Astrocyte (in vitro differentiated cells and primary cell): ENCODE measurements around the gene CSK. TPM values are rescaled to one million over a fixed set of nuclear protein-coding genes. Genes with fewer than 3 reads are reported as not detected.
A peak's percentile ranks its signal among the peaks of the same experiment; 100 is the strongest.

Source experiments
- DNase-seq: peaks from one replicate; pipeline ENCODE4 v3.0.0-alpha.2; 2010; ENCODE audit warnings: low read depth
- FAIRE-seq: peaks from 2 replicates; lab custom pipeline; 2011; peaks lifted over from hg19 to GRCh38; lab: Jason Lieb, UNC
- H2AFZ ChIP-seq: 2 replicates; pipeline ENCODE4 v1.6.0; 2012; ENCODE audit warnings: low read depth, low read length, inconsistent platforms
- H3K27ac ChIP-seq: 2 replicates; pipeline ENCODE4 v1.5.1; 2011; ENCODE audit warnings: low read depth, low read length, inconsistent platforms
- H3K27me3 ChIP-seq: 2 replicates; pipeline ENCODE4 v1.6.0; 2011; ENCODE audit warnings: low read length, inconsistent platforms; ENCODE audit not compliant: insufficient read depth
- H3K36me3 ChIP-seq: 2 replicates; pipeline ENCODE4 v1.5.1; 2011; ENCODE audit warnings: low read length, inconsistent platforms; ENCODE audit not compliant: insufficient read depth
- H3K4me1 ChIP-seq: 2 replicates; pipeline ENCODE4 v1.5.1; 2011; ENCODE audit warnings: low read length, inconsistent platforms; ENCODE audit not compliant: insufficient read depth
- H3K4me2 ChIP-seq: 2 replicates; pipeline ENCODE4 v1.6.0; 2012; ENCODE audit warnings: low read length, inconsistent platforms
- H3K4me3 ChIP-seq: 2 replicates; pipeline ENCODE4 v1.5.1; 2011; ENCODE audit warnings: low read depth, mild to moderate bottlenecking, low read length, inconsistent platforms; ENCODE audit not compliant: insufficient read depth
- H3K79me2 ChIP-seq: 2 replicates; pipeline ENCODE4 v1.6.0; 2012; ENCODE audit warnings: mild to moderate bottlenecking, low read length, inconsistent platforms; ENCODE audit not compliant: insufficient read depth
- H3K9ac ChIP-seq: 2 replicates; pipeline ENCODE4 v1.6.0; 2012; ENCODE audit warnings: mild to moderate bottlenecking, low read length, inconsistent platforms
- H3K9me3 ChIP-seq: 2 replicates; pipeline ENCODE4 v1.5.1; 2012; ENCODE audit warnings: low read depth, mild to moderate bottlenecking, low read length, inconsistent platforms; ENCODE audit not compliant: insufficient read depth
- H4K20me1 ChIP-seq: 2 replicates; pipeline ENCODE4 v1.6.0; 2012; ENCODE audit warnings: low read length, inconsistent platforms; ENCODE audit not compliant: insufficient read depth
- H3K27ac Mint-ChIP-seq: one replicate; pipeline ENCODE4 v1.8.0; 2021; ENCODE audit warnings: mild to moderate bottlenecking, mixed read lengths; ENCODE audit not compliant: unreplicated experiment
- H3K27me3 Mint-ChIP-seq: one replicate; pipeline ENCODE4 v1.8.0; 2021; ENCODE audit warnings: low read depth, mixed read lengths; ENCODE audit not compliant: unreplicated experiment
- H3K36me3 Mint-ChIP-seq: one replicate; pipeline ENCODE4 v1.8.0; 2021; ENCODE audit warnings: low read depth, mixed read lengths; ENCODE audit not compliant: unreplicated experiment
- H3K4me1 Mint-ChIP-seq: one replicate; pipeline ENCODE4 v1.8.0; 2021; ENCODE audit warnings: low read depth, mixed read lengths; ENCODE audit not compliant: unreplicated experiment
- H3K4me3 Mint-ChIP-seq: one replicate; pipeline ENCODE4 v1.8.0; 2021; ENCODE audit warnings: mild to moderate bottlenecking, moderate library complexity, mixed read lengths; ENCODE audit not compliant: unreplicated experiment
- H3K9me3 Mint-ChIP-seq: one replicate; pipeline ENCODE4 v1.8.0; 2021; ENCODE audit warnings: mild to moderate bottlenecking, mixed read lengths; ENCODE audit not compliant: unreplicated experiment
- EZH2 ChIP-seq: IDR thresholded peaks from 2 replicates; pipeline ENCODE4 v1.6.1; 2012; ENCODE audit warnings: mild to moderate bottlenecking, low read length, inconsistent platforms; ENCODE audit not compliant: insufficient read depth
- total RNA-seq: library from RNA; stranded (reverse); gene quantifications from 2 replicates; pipeline ENCODE4 v1.2.1, GENCODE V29; 2021
- TF ChIP-seq, protein P1 (sequence below): IDR thresholded peaks from 2 replicates; pipeline ENCODE4 v1.5.1; 2011; ENCODE audit warnings: low read depth, mild to moderate bottlenecking, inconsistent platforms, low read length, moderate library complexity; ENCODE audit not compliant: insufficient read depth

CSK gene
- total RNA-seq, 1 donor from 2014 or later: 49.8 TPM

DNA sequence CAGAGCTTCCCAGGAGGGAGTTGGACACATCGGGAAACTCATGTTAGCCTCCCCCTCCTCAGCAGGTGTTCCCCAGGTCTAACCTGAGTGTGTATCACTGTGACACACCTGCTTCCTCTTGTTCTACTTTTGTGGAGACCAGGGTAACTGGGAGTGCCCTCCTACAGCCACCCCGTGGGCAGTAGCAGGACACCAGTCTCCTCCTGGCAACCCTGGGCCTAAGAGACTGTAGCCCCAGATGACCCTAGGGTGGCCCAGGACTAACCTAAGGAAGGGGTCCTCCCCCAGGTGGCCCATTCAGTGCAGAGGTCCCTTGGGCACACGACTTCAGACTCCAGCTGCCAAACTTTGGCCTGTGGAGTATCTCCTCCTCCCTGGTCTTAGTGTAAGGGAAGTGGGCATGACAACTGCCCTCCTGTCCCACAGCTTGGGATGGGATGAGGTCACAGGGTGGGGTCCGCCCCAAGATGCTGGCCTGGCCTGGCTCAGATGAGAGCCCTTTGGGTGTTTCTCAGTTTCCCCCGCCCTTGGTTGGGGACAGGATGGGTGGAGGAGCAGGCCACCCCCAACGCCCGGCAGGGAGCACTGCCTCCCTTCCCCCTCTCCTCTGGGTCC, 4.8 kb downstream of the CSK start:
- peaks cover 63% of the 10 kb centered on the region for H3K4me1 ChIP-seq
- H3K27ac ChIP-seq: no peak overlapping the region
- H3K4me1 Mint-ChIP-seq: peaks cover 34% of the 10 kb centered on the region
- peaks cover 3% of the 10 kb centered on the region for H3K36me3 Mint-ChIP-seq
- no peak overlapping the region for H3K4me3 Mint-ChIP-seq
- FAIRE-seq (no peak), DNase-seq (no peak)
- peaks cover 87% of the 10 kb centered on the region for H4K20me1 ChIP-seq
- no peaks in the 10 kb centered on the region for H3K9me3 Mint-ChIP-seq
- H3K9me3 ChIP-seq: no peaks in the 10 kb centered on the region
- H2AFZ ChIP-seq: no peak overlapping the region
- H3K36me3 ChIP-seq: no peaks in the 10 kb centered on the region
- TF ChIP-seq EZH2: no peak
- TF ChIP-seq, protein P1, sequence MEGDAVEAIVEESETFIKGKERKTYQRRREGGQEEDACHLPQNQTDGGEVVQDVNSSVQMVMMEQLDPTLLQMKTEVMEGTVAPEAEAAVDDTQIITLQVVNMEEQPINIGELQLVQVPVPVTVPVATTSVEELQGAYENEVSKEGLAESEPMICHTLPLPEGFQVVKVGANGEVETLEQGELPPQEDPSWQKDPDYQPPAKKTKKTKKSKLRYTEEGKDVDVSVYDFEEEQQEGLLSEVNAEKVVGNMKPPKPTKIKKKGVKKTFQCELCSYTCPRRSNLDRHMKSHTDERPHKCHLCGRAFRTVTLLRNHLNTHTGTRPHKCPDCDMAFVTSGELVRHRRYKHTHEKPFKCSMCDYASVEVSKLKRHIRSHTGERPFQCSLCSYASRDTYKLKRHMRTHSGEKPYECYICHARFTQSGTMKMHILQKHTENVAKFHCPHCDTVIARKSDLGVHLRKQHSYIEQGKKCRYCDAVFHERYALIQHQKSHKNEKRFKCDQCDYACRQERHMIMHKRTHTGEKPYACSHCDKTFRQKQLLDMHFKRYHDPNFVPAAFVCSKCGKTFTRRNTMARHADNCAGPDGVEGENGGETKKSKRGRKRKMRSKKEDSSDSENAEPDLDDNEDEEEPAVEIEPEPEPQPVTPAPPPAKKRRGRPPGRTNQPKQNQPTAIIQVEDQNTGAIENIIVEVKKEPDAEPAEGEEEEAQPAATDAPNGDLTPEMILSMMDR: no peak
- H3K27me3 Mint-ChIP-seq: no peaks in the 10 kb centered on the region
- H3K4me2 ChIP-seq: peak overlapping the region; percentile 69
- H3K27me3 ChIP-seq: no peaks in the 10 kb centered on the region
- H3K9ac ChIP-seq: no peak overlapping the region
- peaks cover 88% of the 10 kb centered on the region for H3K79me2 ChIP-seq
- H3K4me3 ChIP-seq: no peak overlapping the region
- H3K27ac Mint-ChIP-seq: no peak overlapping the region

DNA sequence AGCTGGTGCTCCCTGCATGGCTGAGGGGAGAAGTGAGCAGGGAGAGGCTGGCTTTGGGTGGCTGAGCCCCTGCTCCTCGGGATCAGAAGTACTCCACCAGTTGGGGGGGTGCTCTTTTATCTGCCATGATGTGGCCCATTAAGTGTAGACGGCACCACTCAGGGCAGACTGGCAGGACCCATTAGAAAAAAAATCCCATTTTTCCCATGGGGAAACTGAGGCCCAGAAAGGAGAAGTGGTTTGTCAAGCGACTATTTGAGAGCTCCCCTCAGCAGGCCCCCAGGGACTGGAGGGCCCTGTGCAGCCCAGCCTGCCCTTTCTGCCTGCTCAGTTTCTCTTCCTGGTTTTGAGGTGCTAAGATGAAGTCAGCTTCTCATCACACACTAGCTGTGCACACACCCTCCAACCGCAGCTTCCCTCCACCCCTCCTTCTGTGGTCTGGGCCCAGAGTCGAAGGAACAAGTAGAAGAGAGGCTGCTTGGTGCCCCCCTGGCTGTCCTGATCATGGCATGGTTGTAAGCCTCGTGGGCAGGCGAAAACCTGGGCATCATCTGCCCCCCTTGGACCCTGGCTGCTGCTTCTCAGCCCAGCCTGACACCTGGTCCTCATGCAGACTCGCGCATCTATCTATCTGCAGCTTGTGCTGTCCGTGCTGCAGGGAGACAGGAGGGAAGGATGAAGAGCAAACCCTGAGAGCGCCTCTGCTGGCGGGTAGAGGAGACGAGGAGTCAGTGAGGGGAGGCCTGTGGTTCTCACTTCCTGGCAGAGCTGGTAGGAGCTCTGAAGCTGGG, 5.6 kb downstream of the CSK start:
- DNase-seq (peak; percentile 65), FAIRE-seq (no peak)
- Histone ChIP-seq H3K27me3 (no peaks in the 10 kb centered on the region), H3K9ac (peak overlapping the region; percentile 14), H4K20me1 (peaks cover 95% of the 10 kb centered on the region), H3K79me2 (peaks cover 95% of the 10 kb centered on the region), H3K4me2 (peak overlapping the region; percentile 69), H3K9me3 (no peaks in the 10 kb centered on the region), H3K36me3 (no peaks in the 10 kb centered on the region), H3K4me3 (no peak overlapping the region), H2AFZ (no peak overlapping the region), H3K4me1 (peaks cover 70% of the 10 kb centered on the region), H3K27ac (peak overlapping the region; percentile 22)
- peaks cover 41% of the 10 kb centered on the region for H3K4me1 Mint-ChIP-seq
- TF ChIP-seq, protein P1: peak; percentile 57
- TF ChIP-seq EZH2: no peak
- peak overlapping the region; percentile 84 for H3K27ac Mint-ChIP-seq
- H3K36me3 Mint-ChIP-seq: peaks cover 3% of the 10 kb centered on the region
- peak overlapping the region; percentile 46 for H3K4me3 Mint-ChIP-seq
- H3K9me3 Mint-ChIP-seq: no peaks in the 10 kb centered on the region
- H3K27me3 Mint-ChIP-seq: no peaks in the 10 kb centered on the region
